ENCODE results near the gene NUMB. TPM values are rescaled to one million over a fixed set of nuclear protein-coding genes. Genes with fewer than 3 reads are reported as not detected.

Gene NUMB
- total and polyA plus RNA-seq, 2 donors (not counting 1 experiment from before 2014, with no cell fraction given), result 36.0 to 151 TPM

GRCh38 chr14:73437206-73437605, 21.1 kb downstream of the NUMB start:
- TF ChIP-seq, protein P1, sequence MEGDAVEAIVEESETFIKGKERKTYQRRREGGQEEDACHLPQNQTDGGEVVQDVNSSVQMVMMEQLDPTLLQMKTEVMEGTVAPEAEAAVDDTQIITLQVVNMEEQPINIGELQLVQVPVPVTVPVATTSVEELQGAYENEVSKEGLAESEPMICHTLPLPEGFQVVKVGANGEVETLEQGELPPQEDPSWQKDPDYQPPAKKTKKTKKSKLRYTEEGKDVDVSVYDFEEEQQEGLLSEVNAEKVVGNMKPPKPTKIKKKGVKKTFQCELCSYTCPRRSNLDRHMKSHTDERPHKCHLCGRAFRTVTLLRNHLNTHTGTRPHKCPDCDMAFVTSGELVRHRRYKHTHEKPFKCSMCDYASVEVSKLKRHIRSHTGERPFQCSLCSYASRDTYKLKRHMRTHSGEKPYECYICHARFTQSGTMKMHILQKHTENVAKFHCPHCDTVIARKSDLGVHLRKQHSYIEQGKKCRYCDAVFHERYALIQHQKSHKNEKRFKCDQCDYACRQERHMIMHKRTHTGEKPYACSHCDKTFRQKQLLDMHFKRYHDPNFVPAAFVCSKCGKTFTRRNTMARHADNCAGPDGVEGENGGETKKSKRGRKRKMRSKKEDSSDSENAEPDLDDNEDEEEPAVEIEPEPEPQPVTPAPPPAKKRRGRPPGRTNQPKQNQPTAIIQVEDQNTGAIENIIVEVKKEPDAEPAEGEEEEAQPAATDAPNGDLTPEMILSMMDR (conservative IDR thresholded peaks at IDR 0.05 in 1 of 2, IDR thresholded peaks at IDR 0.05 in 1 of 2; ENCODE audit: low read depth in 1 of 2, low read length in 2 of 2), result no peak
- TF ChIP-seq EZH2 (IDR thresholded peaks at IDR 0.05; ENCODE audit: low read length, missing control alignments), result no peak
- Histone ChIP-seq H3K27ac (ENCODE audit: insufficient read depth, low read length) (no peak overlapping the region), H3K4me2 (ENCODE audit: extremely low read depth, insufficient read depth, low read length) (no peak overlapping the region), H3K4me3 (replicated peaks in 1 of 4; ENCODE audit: control extremely low read depth in 1 of 4, insufficient read depth in 1 of 4, low read depth in 3 of 4, low read length in 4 of 4) (no peak overlapping the region), H2AFZ (ENCODE audit: low read length) (no peak overlapping the region), H3K9me3 (ENCODE audit: control insufficient read depth, insufficient read depth, low read depth, low read length) (no peaks in the 10 kb centered on the region), H3K4me1 (ENCODE audit: control insufficient read depth, extremely low read depth, insufficient read depth, low read length) (no peaks in the 10 kb centered on the region), H3K27me3 (ENCODE audit: control insufficient read depth, insufficient read depth, low read length) (no peaks in the 10 kb centered on the region), H4K20me1 (ENCODE audit: control insufficient read depth, extremely low read depth, insufficient read depth, low read length) (no peaks in the 10 kb centered on the region), H3K9ac (ENCODE audit: insufficient read depth, low read length) (no peak overlapping the region), H3K36me3 (ENCODE audit: control insufficient read depth, insufficient read depth, low read length) (no peaks in the 10 kb centered on the region), H3K79me2 (ENCODE audit: control insufficient read depth, insufficient read depth, low read length) (peaks cover 85% of the 10 kb centered on the region)
- no peak for DNase-seq (ENCODE audit: low read depth in 2 of 2)

DNA sequence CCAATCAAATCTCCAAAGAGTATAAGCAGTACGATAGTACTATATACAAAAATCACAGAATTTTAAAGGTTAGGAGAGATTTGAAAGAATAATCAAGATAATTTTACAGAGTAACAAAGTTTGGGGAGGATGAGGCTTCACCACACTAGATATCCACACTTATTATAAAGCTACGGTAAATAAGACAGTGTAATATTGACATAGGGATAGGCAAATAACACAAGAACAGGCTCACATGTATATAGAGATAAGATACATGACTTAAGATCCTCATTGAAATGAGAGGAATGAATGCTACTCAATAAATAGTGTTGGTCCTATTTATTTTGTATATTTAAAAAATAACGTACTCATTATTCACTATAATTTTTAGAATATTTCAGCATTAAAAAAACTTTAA, 26.2 kb downstream of the NUMB start:
- Histone ChIP-seq H3K4me1 (ENCODE audit: control insufficient read depth, extremely low read depth, insufficient read depth, low read length) (peaks cover 7% of the 10 kb centered on the region), H3K36me3 (ENCODE audit: control insufficient read depth, insufficient read depth, low read length) (no peaks in the 10 kb centered on the region), H3K4me3 (replicated peaks in 1 of 4; ENCODE audit: control extremely low read depth in 1 of 4, insufficient read depth in 1 of 4, low read depth in 3 of 4, low read length in 4 of 4) (no peak overlapping the region), H3K9me3 (ENCODE audit: control insufficient read depth, insufficient read depth, low read depth, low read length) (no peaks in the 10 kb centered on the region), H3K27me3 (ENCODE audit: control insufficient read depth, insufficient read depth, low read length) (no peaks in the 10 kb centered on the region), H3K27ac (ENCODE audit: insufficient read depth, low read length) (no peak overlapping the region), H3K9ac (ENCODE audit: insufficient read depth, low read length) (no peak overlapping the region), H4K20me1 (ENCODE audit: control insufficient read depth, extremely low read depth, insufficient read depth, low read length) (no peaks in the 10 kb centered on the region), H2AFZ (ENCODE audit: low read length) (no peak overlapping the region), H3K4me2 (ENCODE audit: extremely low read depth, insufficient read depth, low read length) (no peak overlapping the region), H3K79me2 (ENCODE audit: control insufficient read depth, insufficient read depth, low read length) (peaks cover 77% of the 10 kb centered on the region)
- DNase-seq (ENCODE audit: low read depth in 2 of 2), result no peak
- TF ChIP-seq, protein P1 (conservative IDR thresholded peaks at IDR 0.05 in 1 of 2, IDR thresholded peaks at IDR 0.05 in 1 of 2; ENCODE audit: low read depth in 1 of 2, low read length in 2 of 2), result no peak
- no peak for TF ChIP-seq EZH2 (IDR thresholded peaks at IDR 0.05; ENCODE audit: low read length, missing control alignments)

DNA sequence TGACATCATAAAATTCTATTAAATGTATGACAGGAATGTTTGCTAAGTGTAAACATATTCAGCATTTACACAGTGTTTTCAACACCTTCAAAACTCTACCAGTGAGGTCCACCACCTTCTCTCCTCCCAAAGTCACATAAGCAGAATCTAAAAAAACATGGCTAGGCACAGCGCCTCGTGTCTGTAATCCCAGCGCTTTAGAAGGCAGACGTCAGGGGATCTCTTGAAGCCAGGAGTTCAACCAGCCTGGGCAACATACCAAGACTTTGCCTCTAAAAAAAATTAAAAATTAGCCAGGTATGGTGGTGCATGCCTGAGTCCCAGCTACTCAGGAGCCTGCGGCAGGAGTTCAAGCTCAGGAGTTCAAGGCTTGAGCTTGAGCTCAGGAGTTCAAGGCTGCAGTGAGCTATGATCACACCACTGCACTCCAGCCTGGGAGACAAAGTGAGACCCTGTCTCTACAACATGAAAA, 30.0 kb downstream of the NUMB start:
- H4K20me1 ChIP-seq (ENCODE audit: control insufficient read depth, extremely low read depth, insufficient read depth, low read length), result peaks cover 1% of the 10 kb centered on the region

More for the DNA sequence above, 30.0 kb downstream of the NUMB start:
- Histone ChIP-seq H2AFZ (ENCODE audit: low read length) (no peak overlapping the region), H3K79me2 (ENCODE audit: control insufficient read depth, insufficient read depth, low read length) (peaks cover 79% of the 10 kb centered on the region), H3K36me3 (ENCODE audit: control insufficient read depth, insufficient read depth, low read length) (no peaks in the 10 kb centered on the region), H3K4me1 (ENCODE audit: control insufficient read depth, extremely low read depth, insufficient read depth, low read length) (peaks cover 10% of the 10 kb centered on the region), H3K27me3 (ENCODE audit: control insufficient read depth, insufficient read depth, low read length) (no peaks in the 10 kb centered on the region), H3K4me3 (replicated peaks in 1 of 4; ENCODE audit: control extremely low read depth in 1 of 4, insufficient read depth in 1 of 4, low read depth in 3 of 4, low read length in 4 of 4) (no peak overlapping the region), H3K27ac (ENCODE audit: insufficient read depth, low read length) (no peak overlapping the region), H3K9me3 (ENCODE audit: control insufficient read depth, insufficient read depth, low read depth, low read length) (no peaks in the 10 kb centered on the region), H3K4me2 (ENCODE audit: extremely low read depth, insufficient read depth, low read length) (no peak overlapping the region), H3K9ac (ENCODE audit: insufficient read depth, low read length) (no peak overlapping the region)
- no peak for DNase-seq (ENCODE audit: low read depth in 2 of 2)
- TF ChIP-seq, protein P1 (conservative IDR thresholded peaks at IDR 0.05 in 1 of 2, IDR thresholded peaks at IDR 0.05 in 1 of 2; ENCODE audit: low read depth in 1 of 2, low read length in 2 of 2), result no peak
- TF ChIP-seq EZH2 (IDR thresholded peaks at IDR 0.05; ENCODE audit: low read length, missing control alignments), result no peak
